ENCODE measurements around the gene ADGRF1. TPM values are rescaled to one million over a fixed set of nuclear protein-coding genes. Genes with fewer than 3 reads are reported as not detected.

The ADGRF1 gene
- total RNA-seq, 4 donors from 2014 or later: 0.13 to 1.0 (median 0.17) TPM; not detected in 1

DNA sequence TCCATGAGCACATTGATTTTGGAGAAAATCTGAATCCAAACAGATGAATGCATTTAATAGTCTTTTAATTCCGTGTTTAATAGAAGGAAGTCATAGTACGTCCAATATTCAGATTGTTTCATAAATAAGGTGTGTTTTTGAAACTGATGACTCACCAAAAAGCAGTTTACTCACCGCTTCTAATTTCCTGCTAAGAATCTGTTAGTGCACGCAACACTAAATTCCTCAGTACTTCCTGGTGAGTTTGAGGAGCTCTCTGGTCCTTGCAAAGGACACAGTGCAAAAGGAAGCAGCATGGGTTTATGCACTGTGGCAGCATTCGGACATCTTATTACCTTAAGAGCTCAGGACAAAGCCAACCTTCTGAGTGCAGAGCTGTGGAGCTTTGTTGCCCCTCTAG is 2.3 kb upstream of the ADGRF1 start:
- H3K4me3 ChIP-seq (ENCODE audit: low read depth, poor library complexity, severe bottlenecking): no peak overlapping the region
- no peak for DNase-seq (ENCODE audit: low spot score in 2 of 2)
- TF ChIP-seq, protein P1, sequence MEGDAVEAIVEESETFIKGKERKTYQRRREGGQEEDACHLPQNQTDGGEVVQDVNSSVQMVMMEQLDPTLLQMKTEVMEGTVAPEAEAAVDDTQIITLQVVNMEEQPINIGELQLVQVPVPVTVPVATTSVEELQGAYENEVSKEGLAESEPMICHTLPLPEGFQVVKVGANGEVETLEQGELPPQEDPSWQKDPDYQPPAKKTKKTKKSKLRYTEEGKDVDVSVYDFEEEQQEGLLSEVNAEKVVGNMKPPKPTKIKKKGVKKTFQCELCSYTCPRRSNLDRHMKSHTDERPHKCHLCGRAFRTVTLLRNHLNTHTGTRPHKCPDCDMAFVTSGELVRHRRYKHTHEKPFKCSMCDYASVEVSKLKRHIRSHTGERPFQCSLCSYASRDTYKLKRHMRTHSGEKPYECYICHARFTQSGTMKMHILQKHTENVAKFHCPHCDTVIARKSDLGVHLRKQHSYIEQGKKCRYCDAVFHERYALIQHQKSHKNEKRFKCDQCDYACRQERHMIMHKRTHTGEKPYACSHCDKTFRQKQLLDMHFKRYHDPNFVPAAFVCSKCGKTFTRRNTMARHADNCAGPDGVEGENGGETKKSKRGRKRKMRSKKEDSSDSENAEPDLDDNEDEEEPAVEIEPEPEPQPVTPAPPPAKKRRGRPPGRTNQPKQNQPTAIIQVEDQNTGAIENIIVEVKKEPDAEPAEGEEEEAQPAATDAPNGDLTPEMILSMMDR (IDR thresholded peaks at IDR 0.05): no peak
- no peak for TF ChIP-seq POLR2A (IDR thresholded peaks at IDR 0.05)
- WGBS, 2 donors: 30 to 36% methylated on average over 5 of the region's 5 CpGs
- intact Hi-C loops (cut with DNase I; ENCODE audit: low total_unique reads): loop anchor here (10.0 kb wide), 1 partner anchor 200 kb away; no protein-coding TSS in a partner anchor

DNA sequence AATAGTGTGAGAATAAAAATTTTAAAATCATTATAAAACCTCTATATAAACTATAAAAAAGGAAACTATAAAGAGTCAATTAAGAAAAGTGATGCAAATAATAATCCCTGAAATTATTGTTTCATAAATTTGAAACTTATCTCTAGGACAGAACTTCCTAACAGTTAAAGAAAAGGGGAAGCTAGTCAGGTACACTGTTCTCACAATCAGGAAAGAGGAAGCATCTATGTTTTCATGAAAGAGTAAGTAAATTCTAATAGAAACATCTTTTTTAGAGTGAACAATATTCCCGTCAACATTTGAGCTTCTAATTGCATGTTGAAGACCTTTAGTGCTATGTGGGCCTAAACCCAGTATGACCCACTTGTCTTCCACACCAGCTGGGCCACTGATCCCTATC is 1.2 kb upstream of the ADGRF1 start:
- DNase-seq (ENCODE audit: low spot score in 2 of 2): no peak
- intact Hi-C loops (cut with DNase I; ENCODE audit: low total_unique reads): loop anchor here (10.0 kb wide), 1 partner anchor 198 kb away; no protein-coding TSS in a partner anchor
- 81 to 87% methylated on average over 1 of the region's 1 CpG for WGBS, 2 donors
- TF ChIP-seq, protein P1 (IDR thresholded peaks at IDR 0.05): no peak
- TF ChIP-seq POLR2A (IDR thresholded peaks at IDR 0.05): no peak
- H3K4me3 ChIP-seq (ENCODE audit: low read depth, poor library complexity, severe bottlenecking): no peak overlapping the region

DNA sequence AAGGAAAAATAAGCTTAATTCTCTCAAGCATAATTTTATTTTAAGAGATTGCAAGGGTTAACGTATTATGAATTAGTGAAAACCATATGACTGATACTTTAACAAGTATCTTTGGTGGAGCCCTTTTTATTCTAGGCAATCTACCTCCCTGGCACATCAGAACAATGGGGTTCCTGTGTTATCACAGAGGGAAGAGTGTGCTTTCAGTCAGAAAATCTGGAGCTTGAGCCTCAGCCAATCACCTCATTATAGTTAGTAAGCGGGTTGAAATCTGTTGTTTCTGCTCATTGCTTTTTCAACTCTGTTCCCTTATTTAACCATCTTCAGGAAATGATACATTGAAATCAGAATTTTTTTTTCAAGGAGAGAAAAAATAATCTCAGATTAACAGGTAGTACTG is 391 bp downstream of the ADGRF1 start:
- intact Hi-C loops (cut with DNase I; ENCODE audit: low total_unique reads): loop anchor here (10.0 kb wide), 1 partner anchor 197 kb away; no protein-coding TSS in a partner anchor
- no peak overlapping the region for H3K4me3 ChIP-seq (ENCODE audit: low read depth, poor library complexity, severe bottlenecking)
- no peak for DNase-seq (ENCODE audit: low spot score in 2 of 2)
- TF ChIP-seq, protein P1 (IDR thresholded peaks at IDR 0.05): no peak
- no peak for TF ChIP-seq POLR2A (IDR thresholded peaks at IDR 0.05)
- WGBS, 2 donors: 53 to 57% methylated on average over 2 of the region's 2 CpGs

DNA sequence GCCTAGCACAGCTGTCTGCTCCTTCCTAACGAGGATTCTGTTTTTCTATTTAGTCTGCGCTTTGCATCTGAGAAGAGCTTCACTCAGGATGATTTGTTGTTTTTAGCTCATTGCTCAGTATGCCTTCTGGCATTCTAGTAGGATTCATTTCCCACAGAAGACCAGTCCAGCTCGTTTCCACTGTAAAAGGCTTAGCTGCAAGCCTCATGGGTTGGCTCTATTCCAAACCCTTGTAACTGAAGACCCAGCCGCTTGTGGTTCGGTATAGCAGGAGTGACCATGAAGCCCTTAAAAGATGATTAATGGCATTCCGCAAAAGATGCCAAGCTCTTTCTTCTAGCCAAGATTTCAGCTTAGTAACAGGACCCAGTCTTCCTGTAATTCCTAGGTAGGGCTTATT is 7.2 kb downstream of the ADGRF1 start:
- no peak for DNase-seq (ENCODE audit: low spot score in 2 of 2)
- intact Hi-C loops (cut with DNase I; ENCODE audit: low total_unique reads): no loop called here
- no peak overlapping the region for H3K4me3 ChIP-seq (ENCODE audit: low read depth, poor library complexity, severe bottlenecking)
- WGBS, 2 donors: 6 to 9% methylated on average over 6 of the region's 6 CpGs
- no peak for TF ChIP-seq POLR2A (IDR thresholded peaks at IDR 0.05)
- TF ChIP-seq, protein P1 (IDR thresholded peaks at IDR 0.05): no peak

DNA sequence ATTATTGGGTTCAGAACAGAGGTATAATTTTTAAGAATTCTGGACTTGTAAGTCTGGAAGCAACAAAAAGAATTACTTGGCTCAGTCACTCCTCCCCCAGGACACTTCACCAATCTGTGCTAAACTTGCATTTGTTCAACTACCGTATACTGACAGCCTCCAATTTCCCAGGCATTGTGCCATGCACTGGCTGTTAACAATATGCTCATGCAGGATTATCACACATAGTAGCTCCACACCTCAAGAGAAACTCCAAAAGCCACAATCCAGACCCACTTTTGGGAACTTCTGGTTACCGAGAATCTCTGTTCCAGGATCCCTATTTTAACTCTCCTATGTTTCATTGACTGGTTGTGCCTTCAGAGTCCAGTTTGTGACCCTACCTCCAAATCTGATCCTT is 7.7 kb downstream of the ADGRF1 start:
- WGBS, 2 donors: 29 to 30% methylated on average over 2 of the region's 2 CpGs
- TF ChIP-seq, protein P1 (IDR thresholded peaks at IDR 0.05): no peak
- no peak for TF ChIP-seq POLR2A (IDR thresholded peaks at IDR 0.05)
- no peak overlapping the region for H3K4me3 ChIP-seq (ENCODE audit: low read depth, poor library complexity, severe bottlenecking)
- DNase-seq (ENCODE audit: low spot score in 2 of 2): no peak
- intact Hi-C loops (cut with DNase I; ENCODE audit: low total_unique reads): no loop called here

All from lower leg skin (tissue), 4 donors.